Stimulated activated CD8-positive, alpha-beta memory T cell treated with anti-CD3 and anti-CD28 coated beads, Interleukin-15, amount 100 ng/mL, for 48 hours (primary cell): ENCODE data around the gene SUV39H1.

Experiments used
- DNase-seq, 2 donors: peaks; one replicate each; pipeline ENCODE4 v3.0.0-alpha.2; 2020; ENCODE audit warnings: low read depth in 2 of 2

Gene SUV39H1

DNA sequence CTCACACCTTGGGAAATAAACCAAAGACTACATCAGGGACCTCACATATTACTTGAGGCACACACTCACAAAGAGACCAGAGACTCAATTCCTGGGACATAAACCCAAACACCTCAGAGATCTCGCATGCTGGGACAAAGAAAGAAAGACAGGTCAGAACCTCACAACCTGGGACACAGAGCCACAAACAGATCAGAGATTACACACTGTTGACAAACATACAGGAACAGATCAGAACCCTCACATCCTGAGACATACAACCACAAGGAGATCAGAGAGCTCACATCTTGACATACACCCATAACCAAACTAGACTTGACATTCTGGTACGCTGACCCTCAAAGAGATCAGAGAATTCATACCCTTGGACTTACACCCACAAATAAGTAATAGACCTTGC lies 17.3 kb downstream of the SUV39H1 start:
- DNase-seq: no peak

- no peak for DNase-seq
Measured at GRCh38 chrX:48714573-48714972, 18.0 kb downstream of the SUV39H1 start.

- no peak for DNase-seq
Measured at GRCh38 chrX:48715072-48715471, 18.5 kb downstream of the SUV39H1 start.

GRCh38 chrX:48715876-48716502 lies 19.5 kb downstream of the SUV39H1 start:
- no peak for DNase-seq

GRCh38 chrX:48719958-48720357 lies 23.4 kb downstream of the SUV39H1 start:
- DNase-seq: no peak

DNA sequence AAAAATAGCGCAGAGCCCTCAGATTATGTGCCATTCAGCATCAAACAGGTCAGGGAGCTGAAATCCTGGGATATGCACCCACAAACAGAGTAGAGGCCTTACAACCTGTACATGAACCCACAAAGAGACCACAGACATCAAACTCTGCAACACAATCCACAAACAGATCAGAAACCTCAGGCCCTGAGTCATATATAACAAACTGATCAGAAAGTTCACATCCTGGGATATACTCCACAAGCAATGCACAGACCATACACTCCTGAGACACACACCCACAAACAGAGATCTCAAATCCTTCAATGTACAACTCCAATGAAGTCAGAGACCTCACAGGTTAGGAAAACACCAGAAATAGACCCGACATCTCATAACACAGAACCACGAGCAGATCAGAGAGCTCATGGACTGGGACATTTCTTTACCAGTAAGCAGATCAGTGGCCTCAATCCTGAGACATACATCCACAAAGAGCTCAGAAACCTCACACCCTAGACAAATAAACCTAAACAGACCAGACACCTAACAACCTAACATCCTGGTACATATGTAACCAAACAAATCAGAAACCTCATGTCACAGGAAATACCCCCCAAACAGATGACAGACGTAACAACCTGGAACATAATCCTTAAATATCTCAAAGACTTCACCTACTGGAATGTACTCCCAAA lies 24.2 kb downstream of the SUV39H1 start:
- no peak for DNase-seq

DNA sequence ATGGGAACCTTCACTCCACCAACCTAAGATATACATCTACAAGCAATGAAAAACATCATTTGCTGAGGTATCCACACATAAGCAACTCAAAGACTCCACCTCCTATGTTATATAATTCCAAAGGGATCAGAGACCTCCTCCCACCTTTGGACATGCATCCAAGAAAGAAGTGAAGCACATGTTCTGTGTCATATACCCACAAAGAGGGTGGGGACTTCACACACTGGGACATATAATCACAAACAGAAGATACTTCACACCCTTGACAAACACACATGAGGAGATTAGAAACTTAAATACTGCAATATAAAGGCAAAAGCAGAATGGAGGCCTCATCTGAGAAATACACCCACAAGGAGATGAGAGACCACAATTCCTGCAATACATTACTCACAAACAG lies 25.4 kb downstream of the SUV39H1 start:
- no peak for DNase-seq

DNA sequence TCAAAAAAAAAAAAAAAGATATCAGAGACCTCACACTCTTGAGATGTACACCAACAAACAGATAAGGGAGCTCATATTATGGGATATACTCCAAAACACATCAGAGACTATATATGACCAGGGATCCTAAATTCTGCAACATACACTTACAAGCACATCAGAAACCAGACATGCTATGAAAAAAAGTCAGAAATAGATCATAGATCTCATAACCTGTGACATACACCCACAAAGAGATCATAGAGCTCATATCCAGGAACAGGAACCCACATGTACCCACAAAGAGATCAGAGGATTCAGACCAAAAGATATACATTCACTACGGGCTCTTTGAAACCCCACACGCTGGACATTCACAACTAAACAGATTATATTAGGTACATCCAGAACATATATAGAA lies 30.1 kb downstream of the SUV39H1 start:
- DNase-seq: no peak

DNA sequence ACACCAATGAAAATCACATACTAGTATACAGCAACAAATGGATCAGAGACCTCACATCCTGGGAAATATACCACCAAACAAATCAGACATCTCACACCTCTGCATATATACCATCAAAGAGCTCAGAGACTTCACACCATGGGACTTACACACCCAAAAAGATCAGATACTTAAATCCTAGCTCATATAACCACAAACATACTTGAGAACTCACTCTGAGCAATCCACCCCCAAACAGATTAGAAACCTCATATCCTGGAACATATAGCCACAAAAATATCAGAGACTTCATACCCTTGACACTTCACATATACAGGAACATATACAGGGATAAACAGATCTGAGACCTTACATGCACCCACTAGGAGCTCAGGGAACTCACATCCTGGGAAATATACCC lies 32.1 kb downstream of the SUV39H1 start:
- DNase-seq: no peak

GRCh38 chrX:48736303-48736702 lies 39.8 kb downstream of the SUV39H1 start:
- DNase-seq: no peak

DNA sequence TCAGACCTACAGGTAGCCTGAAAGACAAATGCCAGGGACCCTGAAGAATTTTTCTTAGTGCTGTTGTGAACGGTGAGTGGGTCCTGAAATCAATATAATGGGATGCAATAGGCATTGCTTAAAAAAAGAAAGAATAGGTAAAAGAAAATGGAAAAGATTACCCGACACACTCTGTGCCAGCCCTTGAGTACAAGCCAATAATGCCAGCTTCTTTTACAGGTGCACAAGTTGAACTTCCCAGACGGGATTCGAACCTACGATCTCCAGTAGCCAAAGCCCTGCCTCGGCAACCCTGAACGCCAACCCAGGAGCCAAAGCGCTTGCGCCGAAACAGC lies 40.3 kb downstream of the SUV39H1 start:
- DNase-seq: no peak

- peak; percentile 79 to 84 for DNase-seq
Measured at GRCh38 chrX:48737213-48737938, 40.8 kb downstream of the SUV39H1 start.

GRCh38 chrX:48737940-48738339 lies 41.4 kb downstream of the SUV39H1 start:
- no peak for DNase-seq

DNA sequence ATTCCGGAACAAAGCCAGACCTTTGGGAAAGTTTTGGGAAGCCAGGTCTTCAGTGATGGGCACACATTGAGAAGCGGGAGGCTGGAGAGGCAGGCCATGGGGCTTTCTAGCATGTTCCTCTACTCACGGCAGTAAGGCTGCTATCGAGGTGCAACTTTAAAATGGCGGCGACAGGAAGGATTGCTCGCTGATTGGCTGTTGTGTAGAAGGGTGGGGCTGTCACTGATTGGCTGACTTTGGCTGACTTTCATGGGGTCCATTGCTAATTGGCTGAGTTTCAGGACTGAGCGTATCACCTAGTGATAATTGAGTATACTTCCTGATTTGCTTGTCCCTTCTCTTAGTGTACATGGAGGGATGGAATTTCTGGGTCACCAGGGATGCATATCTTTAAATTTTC lies 45.3 kb downstream of the SUV39H1 start:
- DNase-seq: no peak

DNA sequence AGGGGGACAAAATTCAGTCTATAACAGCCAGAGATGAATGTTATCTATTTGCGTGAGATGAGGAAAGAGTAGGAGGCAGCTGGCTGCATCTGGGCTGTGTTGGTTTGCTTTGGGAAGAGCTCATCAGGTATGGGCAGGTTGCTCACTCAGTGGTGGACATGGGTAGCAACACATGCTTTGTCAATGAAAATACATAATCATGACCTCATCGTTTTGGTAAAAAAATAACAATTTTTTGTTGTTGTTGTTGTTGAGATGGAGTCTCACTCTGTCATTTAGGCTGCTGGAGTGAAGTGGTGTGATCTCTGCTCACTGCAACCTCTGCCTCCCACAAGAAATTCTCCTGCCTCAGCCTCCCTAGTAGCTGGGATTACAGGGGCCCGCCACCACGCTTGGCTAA lies 48.7 kb downstream of the SUV39H1 start:
- no peak for DNase-seq

DNA sequence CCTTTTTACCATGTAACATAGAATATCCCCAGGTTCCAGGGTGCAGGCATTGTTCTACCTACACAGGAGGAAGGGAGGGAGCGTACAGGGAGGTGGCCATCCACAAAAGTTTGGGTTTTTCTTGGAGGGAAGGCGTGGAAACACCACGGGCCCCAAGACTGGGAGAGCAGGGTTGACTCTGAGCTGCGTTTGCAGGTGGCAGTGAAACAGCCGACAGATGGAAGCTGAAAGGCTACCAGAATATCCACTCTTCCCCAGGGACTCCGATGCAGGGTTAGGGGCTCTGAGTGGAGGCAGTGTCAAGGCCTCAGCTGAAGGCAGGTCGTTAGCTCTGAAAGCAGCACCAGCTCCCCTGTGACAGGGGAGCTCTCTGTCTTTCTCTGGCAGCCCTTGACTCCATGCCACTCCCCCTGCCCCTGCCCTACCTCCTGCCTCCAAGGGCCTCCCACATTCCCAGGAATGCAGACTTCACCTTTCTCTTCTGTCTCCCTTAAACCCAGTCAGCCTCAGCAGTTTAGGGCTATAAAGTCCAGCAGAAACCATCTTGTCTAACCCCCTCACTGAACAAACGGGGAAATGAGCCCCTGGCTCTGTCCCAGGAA lies 51.0 kb downstream of the SUV39H1 start:
- DNase-seq: no peak

- no peak for DNase-seq
Measured at GRCh38 chrX:48749182-48749581, 52.6 kb downstream of the SUV39H1 start.

DNA sequence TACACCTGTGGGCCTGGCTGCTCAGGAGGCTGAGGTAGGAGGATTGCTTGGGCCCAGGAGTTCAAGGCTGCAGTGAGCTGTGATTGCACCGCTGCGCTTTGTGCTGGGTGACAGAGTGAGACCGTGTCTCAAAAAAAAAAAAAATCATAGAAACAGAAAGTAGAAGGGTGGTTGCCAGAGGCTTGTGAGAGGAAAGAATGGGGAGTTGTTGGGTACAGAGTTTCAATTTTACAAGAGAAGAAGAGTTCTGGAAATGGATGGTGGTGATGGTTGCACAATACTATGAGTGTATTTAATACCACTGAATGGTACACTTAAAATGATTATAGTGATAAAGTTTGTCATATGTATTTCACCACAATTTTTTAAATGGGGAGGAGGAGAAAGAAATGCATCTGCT lies 54.8 kb downstream of the SUV39H1 start:
- DNase-seq: no peak

DNA sequence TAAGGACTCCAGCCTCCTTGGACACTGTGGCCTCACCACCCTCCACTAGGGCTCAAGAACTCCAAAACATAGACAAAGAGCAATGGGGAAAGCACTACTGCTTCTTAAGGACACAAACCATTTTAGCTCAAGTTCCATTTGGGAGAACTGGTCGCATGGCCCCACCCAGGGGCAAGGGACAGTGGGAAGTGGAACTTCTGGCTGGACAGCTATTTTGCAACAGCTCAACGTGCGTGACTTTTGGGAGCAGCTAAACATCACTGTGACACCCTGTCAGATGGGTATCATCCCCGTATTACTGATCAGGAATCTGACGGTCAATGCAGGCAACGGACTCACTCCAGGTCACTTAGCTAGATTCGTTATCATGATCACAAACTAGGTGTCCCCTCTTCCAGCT lies 56.0 kb downstream of the SUV39H1 start:
- DNase-seq: no peak

DNA sequence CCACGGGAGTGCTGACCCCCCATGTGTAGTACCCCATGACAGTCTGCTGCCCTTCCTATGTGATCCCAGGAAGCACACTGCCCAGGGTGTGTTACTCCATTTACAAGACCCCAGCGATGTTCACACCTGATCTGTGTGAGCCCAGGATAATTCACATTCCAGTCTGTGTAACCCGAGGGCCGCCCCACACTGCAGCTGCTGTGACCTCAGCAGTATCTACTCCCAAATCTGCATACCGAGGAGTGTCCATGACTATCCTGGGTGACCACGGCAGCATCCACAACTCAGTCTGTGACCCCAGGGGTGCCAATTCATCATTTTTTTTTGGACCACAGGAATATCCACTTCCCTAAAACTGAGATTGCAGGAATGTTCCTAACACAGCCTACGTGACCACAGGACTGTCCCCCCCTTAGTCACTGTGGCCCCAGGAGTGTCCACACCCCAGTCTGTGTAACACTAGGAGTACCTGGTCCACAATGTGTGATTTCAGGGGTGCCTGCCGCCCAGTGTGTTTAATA lies 57.2 kb downstream of the SUV39H1 start:
- DNase-seq: no peak

DNA sequence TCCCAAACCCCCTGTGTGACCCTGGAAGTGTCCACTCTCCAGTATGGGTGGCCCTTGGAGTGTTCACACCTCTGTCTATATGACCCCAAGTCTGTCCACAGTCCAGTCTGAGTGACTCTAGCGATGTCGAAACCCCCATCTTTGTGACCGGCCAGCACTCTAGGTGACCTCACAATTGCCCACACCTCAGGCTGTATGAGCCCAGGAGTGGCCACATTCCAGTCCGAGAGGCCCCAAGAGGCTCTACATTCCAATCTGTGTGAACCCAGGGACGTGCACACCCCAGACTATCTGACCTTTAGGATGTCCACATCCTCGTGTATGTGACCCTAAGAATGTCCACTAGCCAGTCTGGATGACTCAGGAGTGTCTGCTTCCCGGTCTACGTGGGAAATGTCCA lies 57.7 kb downstream of the SUV39H1 start:
- DNase-seq: no peak
